ENCODE measurements around the gene CREBL2.

DNA sequence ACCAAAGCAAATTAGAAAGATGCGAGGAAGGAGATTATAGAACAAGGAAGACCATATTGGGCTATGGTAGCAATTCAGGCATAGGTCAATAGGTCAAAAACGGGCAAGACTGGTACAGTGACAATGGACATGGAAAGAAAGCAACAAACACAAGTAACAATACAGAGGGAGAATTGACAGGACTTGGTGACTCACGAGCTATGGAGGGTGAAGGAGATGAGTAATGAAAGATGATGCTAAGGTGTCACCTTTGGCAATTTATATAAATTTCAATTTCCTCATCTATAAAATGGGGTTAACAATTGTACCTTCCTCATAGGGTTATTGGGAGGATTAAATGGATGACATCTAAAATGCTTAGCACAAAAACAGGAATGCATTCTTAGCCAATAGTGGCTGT is 33.9 kb upstream of the CREBL2 start:
- TF ChIP-seq TARDBP (IDR thresholded peaks at IDR 0.05) (no peak), ZNF384 (IDR thresholded peaks at IDR 0.05) (no peak), BHLHE40 (IDR thresholded peaks at IDR 0.05; ENCODE audit: borderline replicate concordance) (no peak), HDGF (IDR thresholded peaks at IDR 0.05; ENCODE audit: borderline replicate concordance) (no peak), NFRKB (IDR thresholded peaks at IDR 0.05) (no peak), FOXA1 (IDR thresholded peaks at IDR 0.05) (no peak), FOXK2 (IDR thresholded peaks at IDR 0.05) (no peak), SP1 (IDR thresholded peaks at IDR 0.05) (no peak), FOXM1 (IDR thresholded peaks at IDR 0.05; ENCODE audit: borderline replicate concordance) (no peak), L3MBTL2 (conservative IDR thresholded peaks at IDR 0.05) (no peak), LEF1 (IDR thresholded peaks at IDR 0.05; ENCODE audit: borderline replicate concordance) (no peak), ELF4 (IDR thresholded peaks at IDR 0.05) (no peak)
- TF ChIP-seq, protein P1, sequence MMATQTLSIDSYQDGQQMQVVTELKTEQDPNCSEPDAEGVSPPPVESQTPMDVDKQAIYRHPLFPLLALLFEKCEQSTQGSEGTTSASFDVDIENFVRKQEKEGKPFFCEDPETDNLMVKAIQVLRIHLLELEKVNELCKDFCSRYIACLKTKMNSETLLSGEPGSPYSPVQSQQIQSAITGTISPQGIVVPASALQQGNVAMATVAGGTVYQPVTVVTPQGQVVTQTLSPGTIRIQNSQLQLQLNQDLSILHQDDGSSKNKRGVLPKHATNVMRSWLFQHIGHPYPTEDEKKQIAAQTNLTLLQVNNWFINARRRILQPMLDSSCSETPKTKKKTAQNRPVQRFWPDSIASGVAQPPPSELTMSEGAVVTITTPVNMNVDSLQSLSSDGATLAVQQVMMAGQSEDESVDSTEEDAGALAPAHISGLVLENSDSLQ (IDR thresholded peaks at IDR 0.05), result no peak

All from HEK293T (cell line).